Gastroesophageal sphincter (tissue), 3 donors: ENCODE results near the gene ZNF397.

Experiments used
- EP300 ChIP-seq: sonication (generic); formaldehyde crosslinking; IDR thresholded peaks from one replicate; pipeline ENCODE4 v1.6.1; 2017; ENCODE audit warnings: antibody characterized with exemption, mild to moderate bottlenecking
- POLR2A ChIP-seq, 2 donors: fragments of 450-650 bp; IDR thresholded peaks; one replicate each; pipeline ENCODE4 v1.6.1; 2017; ENCODE audit warnings: antibody characterized with exemption in 2 of 2, mild to moderate bottlenecking in 2 of 2, moderate library complexity in 1 of 2
- POLR2AphosphoS5 ChIP-seq: sonication (generic); formaldehyde crosslinking; IDR thresholded peaks from one replicate; pipeline ENCODE4 v1.6.1; 2017; ENCODE audit warnings: antibody characterized with exemption
- TF ChIP-seq, protein P1 (sequence below), 4 experiments: fragments of 200-600 bp in 2 of 4; fragments of 450-650 bp in 2 of 4; sonication (generic) in 1 of 4; IDR thresholded peaks; one replicate each; pipeline ENCODE4 v1.5.1; 2017 to 2019; ENCODE audit warnings: antibody characterized with exemption in 4 of 4, mild to moderate bottlenecking in 2 of 4, moderate library complexity in 2 of 4

DNA sequence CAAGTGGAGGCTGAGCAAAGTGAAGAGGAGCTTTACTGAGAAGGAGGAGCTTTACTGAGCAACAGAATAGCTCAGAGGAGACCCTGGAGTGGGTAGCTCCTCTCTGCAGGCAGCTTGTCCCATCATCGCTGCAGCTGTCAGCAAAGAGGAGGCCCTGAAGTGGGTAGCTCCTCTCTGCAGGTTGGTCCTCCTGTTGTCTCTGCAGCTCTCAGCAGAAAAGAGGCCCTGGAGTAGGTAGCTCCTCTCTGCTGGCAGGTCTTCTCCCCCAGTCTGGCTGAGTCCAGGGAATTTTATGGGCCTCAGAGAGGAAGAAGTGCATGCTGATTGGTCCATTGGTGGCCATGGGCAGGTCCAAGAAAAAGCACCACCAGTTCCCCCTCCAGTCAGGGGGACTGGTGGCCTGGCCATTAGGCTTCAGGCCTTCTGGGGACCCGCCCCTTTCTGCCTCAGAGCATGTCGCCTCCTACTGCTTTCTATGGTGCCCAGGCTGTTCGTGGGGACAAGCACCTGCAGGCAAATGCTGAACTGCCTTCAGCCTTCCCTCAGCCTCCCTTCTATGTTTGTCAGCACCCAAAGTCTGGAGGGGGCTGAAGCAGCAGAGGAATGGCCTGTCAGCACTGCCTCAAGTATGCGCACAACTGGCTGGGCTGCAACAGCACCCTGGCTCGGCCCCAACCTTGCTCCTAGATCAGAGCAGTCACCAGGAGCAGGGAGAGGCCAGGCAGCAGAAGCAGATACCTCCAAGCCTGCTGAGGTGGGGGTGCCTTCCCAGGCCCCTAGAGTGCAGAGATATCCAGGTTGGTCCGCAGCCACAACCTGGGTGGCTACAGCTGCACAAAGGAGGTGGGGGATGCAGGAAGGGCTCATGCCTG, 43.3 kb downstream of the ZNF397 start:
- no peak for TF ChIP-seq POLR2AphosphoS5
- TF ChIP-seq POLR2A (IDR thresholded peaks at IDR 0.05): no peak
- TF ChIP-seq, protein P1, sequence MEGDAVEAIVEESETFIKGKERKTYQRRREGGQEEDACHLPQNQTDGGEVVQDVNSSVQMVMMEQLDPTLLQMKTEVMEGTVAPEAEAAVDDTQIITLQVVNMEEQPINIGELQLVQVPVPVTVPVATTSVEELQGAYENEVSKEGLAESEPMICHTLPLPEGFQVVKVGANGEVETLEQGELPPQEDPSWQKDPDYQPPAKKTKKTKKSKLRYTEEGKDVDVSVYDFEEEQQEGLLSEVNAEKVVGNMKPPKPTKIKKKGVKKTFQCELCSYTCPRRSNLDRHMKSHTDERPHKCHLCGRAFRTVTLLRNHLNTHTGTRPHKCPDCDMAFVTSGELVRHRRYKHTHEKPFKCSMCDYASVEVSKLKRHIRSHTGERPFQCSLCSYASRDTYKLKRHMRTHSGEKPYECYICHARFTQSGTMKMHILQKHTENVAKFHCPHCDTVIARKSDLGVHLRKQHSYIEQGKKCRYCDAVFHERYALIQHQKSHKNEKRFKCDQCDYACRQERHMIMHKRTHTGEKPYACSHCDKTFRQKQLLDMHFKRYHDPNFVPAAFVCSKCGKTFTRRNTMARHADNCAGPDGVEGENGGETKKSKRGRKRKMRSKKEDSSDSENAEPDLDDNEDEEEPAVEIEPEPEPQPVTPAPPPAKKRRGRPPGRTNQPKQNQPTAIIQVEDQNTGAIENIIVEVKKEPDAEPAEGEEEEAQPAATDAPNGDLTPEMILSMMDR (IDR thresholded peaks at IDR 0.05): no peak
- no peak for TF ChIP-seq EP300
